Measurements from ENCODE around the gene LDHD.

LDHD gene

DNA sequence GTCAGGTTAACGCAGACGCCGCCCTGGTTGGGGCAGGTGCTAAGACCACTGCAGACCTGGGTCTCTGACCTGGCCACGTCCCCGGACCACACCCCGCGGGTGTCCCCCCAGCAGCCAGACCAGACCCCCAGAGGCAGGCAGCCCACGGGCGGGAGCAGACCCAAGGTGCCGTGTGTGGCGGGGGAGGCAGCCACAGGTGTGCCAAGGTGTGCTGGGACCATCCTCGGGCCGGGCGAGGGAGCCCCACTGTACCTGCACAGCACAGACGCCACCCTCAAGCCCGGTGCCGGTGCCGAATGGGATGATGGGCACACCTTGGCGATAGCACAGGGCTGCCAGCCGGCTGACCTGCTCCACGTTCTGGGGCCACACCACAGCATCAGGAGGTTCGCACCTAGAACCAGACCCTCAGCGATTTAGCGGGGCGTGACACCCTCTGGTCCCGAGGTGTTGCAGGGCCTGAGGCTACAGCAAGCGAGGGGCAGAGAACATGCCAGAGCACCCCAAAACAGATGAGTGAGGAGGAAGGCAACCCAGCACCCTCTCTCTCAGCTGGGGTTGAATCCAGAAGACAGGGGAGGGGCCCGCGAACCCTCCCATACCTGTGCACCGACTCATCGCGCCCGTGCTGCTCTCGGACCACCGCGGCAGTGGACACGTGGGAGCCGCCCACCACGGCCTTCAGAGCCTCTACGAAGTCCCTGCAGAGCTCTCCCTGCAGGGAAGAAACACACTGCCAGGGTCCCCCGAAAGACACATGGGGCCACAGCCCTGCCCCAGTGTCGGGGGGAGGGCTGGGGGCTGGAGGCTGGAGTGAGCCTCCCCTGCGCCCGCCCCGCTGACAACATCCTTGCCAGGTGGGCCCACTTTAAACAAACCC lies 1.4 kb downstream of the LDHD start:
- no peaks in the 10 kb centered on the region for H3K79me2 ChIP-seq (ENCODE audit: control insufficient read depth, low read length)
- H3K27ac ChIP-seq (ENCODE audit: low read depth, low read length) = no peak overlapping the region
- H3K9me3 ChIP-seq (ENCODE audit: control insufficient read depth, insufficient read depth, low read length) = no peaks in the 10 kb centered on the region
- peaks cover 18% of the 10 kb centered on the region for H3K4me1 ChIP-seq (ENCODE audit: control insufficient read depth, low read length)
- TF ChIP-seq EZH2phosphoT487 (IDR thresholded peaks at IDR 0.05; ENCODE audit: borderline replicate concordance, low read length) = no peak
- no peak for TF ChIP-seq CTCF (IDR thresholded peaks at IDR 0.05; ENCODE audit: low read depth, low read length, poor library complexity, severe bottlenecking)
- no peaks in the 10 kb centered on the region for H4K20me1 ChIP-seq (ENCODE audit: control insufficient read depth, insufficient read depth, low read depth, low read length)
- no peaks in the 10 kb centered on the region; the same call in 1 of the 2 replicates for H3K27me3 ChIP-seq (ENCODE audit: control insufficient read depth, low read length)
- H3K9me2 ChIP-seq (replicated peaks; ENCODE audit: control insufficient read depth, low read length) = no peaks in the 10 kb centered on the region
- no peak overlapping the region for H3K4me3 ChIP-seq (ENCODE audit: low read length)
- no peaks in the 10 kb centered on the region for H3K36me3 ChIP-seq (ENCODE audit: control insufficient read depth, low read length)
- no peak overlapping the region for H3K4me2 ChIP-seq (ENCODE audit: low read length)
- H3F3A ChIP-seq (ENCODE audit: control insufficient read depth, insufficient read depth) = 0 out of 2 replicates have a peak, but pooled peaks cover 3% of the 10 kb centered on the region

DNA sequence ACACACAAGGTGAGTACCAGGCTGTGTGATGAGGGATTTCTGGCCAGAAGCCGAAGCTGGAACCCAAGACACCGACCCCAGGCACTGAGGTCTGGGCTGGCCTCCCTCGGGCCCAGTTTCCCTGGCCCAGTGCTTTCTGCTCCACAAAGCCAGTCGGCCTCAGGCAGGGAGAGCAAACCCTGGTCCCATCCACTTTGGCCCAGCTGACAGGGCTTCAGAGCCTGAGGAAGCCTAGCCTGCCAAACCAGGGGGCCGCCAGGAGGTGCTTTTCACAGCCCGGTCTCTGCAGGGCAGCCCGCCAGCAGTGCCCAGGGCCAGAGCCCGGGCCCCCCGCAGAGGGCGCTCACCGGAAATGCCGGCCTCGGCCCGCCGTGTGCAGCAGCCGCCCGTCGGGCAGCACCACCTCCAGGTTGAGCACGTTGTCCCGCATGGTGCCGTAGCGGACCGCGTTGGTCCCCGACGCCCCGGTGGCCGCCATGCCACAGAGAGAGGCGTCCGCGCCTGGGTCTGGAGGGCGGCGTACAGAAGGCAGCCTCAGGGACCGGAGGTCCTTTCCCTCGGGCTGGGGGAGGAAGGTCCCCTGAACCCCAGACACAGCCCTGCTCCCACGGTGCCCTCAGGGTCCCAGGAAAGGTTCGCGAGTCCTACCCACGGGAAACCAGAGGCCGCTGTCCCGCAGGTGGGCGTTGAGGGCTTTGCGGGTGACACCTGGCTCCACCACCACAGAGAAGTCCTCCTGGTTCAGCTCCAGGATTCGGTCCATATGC lies 2.2 kb downstream of the LDHD start:
- H3K4me1 ChIP-seq (ENCODE audit: control insufficient read depth, low read length) = peaks cover 26% of the 10 kb centered on the region
- H3K4me3 ChIP-seq (ENCODE audit: low read length) = no peak overlapping the region
- TF ChIP-seq CTCF (IDR thresholded peaks at IDR 0.05; ENCODE audit: low read depth, low read length, poor library complexity, severe bottlenecking) = no peak
- TF ChIP-seq EZH2phosphoT487 (IDR thresholded peaks at IDR 0.05; ENCODE audit: borderline replicate concordance, low read length) = no peak
- H3K27ac ChIP-seq (ENCODE audit: low read depth, low read length) = no peak overlapping the region
- H4K20me1 ChIP-seq (ENCODE audit: control insufficient read depth, insufficient read depth, low read depth, low read length) = no peaks in the 10 kb centered on the region
- H3F3A ChIP-seq (ENCODE audit: control insufficient read depth, insufficient read depth) = 0 out of 2 replicates have a peak, but pooled peaks cover 3% of the 10 kb centered on the region
- no peak overlapping the region for H3K4me2 ChIP-seq (ENCODE audit: low read length)
- no peaks in the 10 kb centered on the region for H3K79me2 ChIP-seq (ENCODE audit: control insufficient read depth, low read length)
- H3K27me3 ChIP-seq (ENCODE audit: control insufficient read depth, low read length) = no peaks in the 10 kb centered on the region; the same call in 1 of the 2 replicates
- H3K36me3 ChIP-seq (ENCODE audit: control insufficient read depth, low read length) = no peaks in the 10 kb centered on the region
- no peaks in the 10 kb centered on the region for H3K9me3 ChIP-seq (ENCODE audit: control insufficient read depth, insufficient read depth, low read length)
- H3K9me2 ChIP-seq (replicated peaks; ENCODE audit: control insufficient read depth, low read length) = no peaks in the 10 kb centered on the region

GRCh38 chr16:75113541-75114121 lies 2.9 kb downstream of the LDHD start:
- Histone ChIP-seq H3F3A (ENCODE audit: control insufficient read depth, insufficient read depth) (0 out of 2 replicates have a peak, but pooled peaks cover 3% of the 10 kb centered on the region), H4K20me1 (ENCODE audit: control insufficient read depth, insufficient read depth, low read depth, low read length) (no peaks in the 10 kb centered on the region), H3K9me2 (replicated peaks; ENCODE audit: control insufficient read depth, low read length) (no peaks in the 10 kb centered on the region), H3K36me3 (ENCODE audit: control insufficient read depth, low read length) (no peaks in the 10 kb centered on the region), H3K9me3 (ENCODE audit: control insufficient read depth, insufficient read depth, low read length) (no peaks in the 10 kb centered on the region), H3K4me3 (ENCODE audit: low read length) (no peak overlapping the region), H3K4me2 (ENCODE audit: low read length) (no peak overlapping the region), H3K27ac (ENCODE audit: low read depth, low read length) (no peak overlapping the region), H3K27me3 (ENCODE audit: control insufficient read depth, low read length) (no peaks in the 10 kb centered on the region; the same call in 1 of the 2 replicates), H3K4me1 (ENCODE audit: control insufficient read depth, low read length) (peaks cover 34% of the 10 kb centered on the region), H3K79me2 (ENCODE audit: control insufficient read depth, low read length) (no peaks in the 10 kb centered on the region)
- TF ChIP-seq EZH2phosphoT487 (IDR thresholded peaks at IDR 0.05; ENCODE audit: borderline replicate concordance, low read length) = no peak
- no peak for TF ChIP-seq CTCF (IDR thresholded peaks at IDR 0.05; ENCODE audit: low read depth, low read length, poor library complexity, severe bottlenecking)
